Breast epithelium (tissue), 4 donors: ENCODE data around the gene CSMD2. TPM values are rescaled to one million over a fixed set of nuclear protein-coding genes. Genes with fewer than 3 reads are reported as not detected.

ENCODE experiments used
- DNase-seq, 2 donors: peaks; one replicate each; pipeline ENCODE4 v3.0.0-alpha.2; 2019; ENCODE audit warnings: low spot score in 2 of 2
- H3K27ac ChIP-seq, 2 donors: fragments of 200-600 bp; sonication (generic) in 1 of 2; one replicate each; pipeline ENCODE4 v1.5.1; 2016 to 2019; ENCODE audit warnings: mild to moderate bottlenecking in 1 of 2
- H3K27me3 ChIP-seq, 2 donors: fragments of 200-600 bp; sonication (generic) in 1 of 2; one replicate each; pipeline versions ENCODE4 v1.5.1 to v1.6.0; 2017 to 2019; ENCODE audit warnings: control low read depth in 1 of 2, mild to moderate bottlenecking in 1 of 2
- H3K36me3 ChIP-seq: fragments of 200-600 bp; one replicate; pipeline ENCODE4 v1.5.1; 2019
- H3K4me1 ChIP-seq, 2 donors: fragments of 200-600 bp; sonication (generic); one replicate each; pipeline ENCODE4 v1.5.1; 2016 to 2019; ENCODE audit warnings: control low read depth in 1 of 2
- H3K4me3 ChIP-seq, 3 donors: fragments of 200-600 bp; sonication (generic); 1 replicate in 2 of 3; 2 replicates in 1 of 3; pipeline ENCODE4 v1.5.1; 2016 to 2019; ENCODE audit warnings: mild to moderate bottlenecking in 3 of 3, moderate library complexity in 2 of 3
- H3K9me3 ChIP-seq, 2 donors: fragments of 200-600 bp; sonication (generic) in 1 of 2; one replicate each; pipeline ENCODE4 v1.5.1; 2016 to 2019; ENCODE audit warnings: control low read depth in 1 of 2
- CTCF ChIP-seq, 3 donors: fragments of 450-650 bp; IDR thresholded peaks; one replicate each; pipeline ENCODE4 v1.5.1; 2016 to 2017; ENCODE audit warnings: antibody characterized with exemption in 3 of 3, mild to moderate bottlenecking in 3 of 3, moderate library complexity in 3 of 3
- POLR2A ChIP-seq: fragments of 450-650 bp; IDR thresholded peaks from one replicate; pipeline ENCODE4 v1.6.1; 2016; ENCODE audit warnings: antibody characterized with exemption, mild to moderate bottlenecking, moderate library complexity
- POLR2AphosphoS5 ChIP-seq, 3 donors: sonication (generic); formaldehyde crosslinking; IDR thresholded peaks; one replicate each; pipeline ENCODE4 v1.6.1; 2017; ENCODE audit warnings: antibody characterized with exemption in 3 of 3
- intact Hi-C: fragments of 100-400 bp; cut with DNase I; formaldehyde crosslinking; loops from one replicate; pipeline ENCODE4 v1.15.1; 2023; ENCODE audit warnings: low total_unique reads
- total RNA-seq, 3 donors: library from RNA; depleted of rRNA; stranded (reverse); fragments of >200 nt; gene quantifications; one replicate each; pipeline ENCODE4 v1.1.0, GENCODE V29; 2016

The CSMD2 gene
- total RNA-seq, 3 donors from 2014 or later: 0.33 to 2.6 (median 0.44) TPM

GRCh38 chr1:33666616-33667015 is 498.4 kb downstream of the CSMD2 start:
- Histone ChIP-seq H3K27me3 (no peaks in the 10 kb centered on the region), H3K36me3 (no peaks in the 10 kb centered on the region), H3K4me1 (no peaks in the 10 kb centered on the region), H3K9me3 (no peaks in the 10 kb centered on the region), H3K27ac (no peak overlapping the region), H3K4me3 (no peak overlapping the region)
- TF ChIP-seq POLR2A (no peak), CTCF (IDR thresholded peaks at IDR 0.05) (no peak), POLR2AphosphoS5 (IDR thresholded peaks at IDR 0.05) (no peak)
- DNase-seq: no peak
- intact Hi-C loops: no loop called here

- H3K27me3 ChIP-seq: no peaks in the 10 kb centered on the region
Measured at GRCh38 chr1:33661811-33662454, 503.1 kb downstream of the CSMD2 start.

GRCh38 chr1:33660956-33661355 is 504.1 kb downstream of the CSMD2 start:
- H3K27me3 ChIP-seq: no peaks in the 10 kb centered on the region
- no peak overlapping the region for H3K27ac ChIP-seq
- no peaks in the 10 kb centered on the region for H3K36me3 ChIP-seq
- no peak for DNase-seq
- TF ChIP-seq POLR2A (no peak), CTCF (IDR thresholded peaks at IDR 0.05) (no peak), POLR2AphosphoS5 (IDR thresholded peaks at IDR 0.05) (no peak)
- no peak overlapping the region for H3K4me3 ChIP-seq
- H3K9me3 ChIP-seq: no peaks in the 10 kb centered on the region
- intact Hi-C loops: no loop called here
- no peaks in the 10 kb centered on the region for H3K4me1 ChIP-seq

More at GRCh38 chr1:33661811-33662454, 503.1 kb downstream of the CSMD2 start:
- Histone ChIP-seq H3K27ac (no peak overlapping the region), H3K4me1 (no peaks in the 10 kb centered on the region), H3K4me3 (no peak overlapping the region), H3K36me3 (no peaks in the 10 kb centered on the region), H3K9me3 (no peaks in the 10 kb centered on the region)
- no peak for DNase-seq
- intact Hi-C loops: no loop called here
- TF ChIP-seq POLR2A: no peak
- no peak for TF ChIP-seq POLR2AphosphoS5 (IDR thresholded peaks at IDR 0.05)
- no peak for TF ChIP-seq CTCF (IDR thresholded peaks at IDR 0.05)

- TF ChIP-seq POLR2A (no peak), CTCF (IDR thresholded peaks at IDR 0.05) (no peak), POLR2AphosphoS5 (IDR thresholded peaks at IDR 0.05) (no peak)
- H3K4me1 ChIP-seq: no peaks in the 10 kb centered on the region
- intact Hi-C loops: no loop called here
- H3K36me3 ChIP-seq: no peaks in the 10 kb centered on the region
- H3K27me3 ChIP-seq: no peaks in the 10 kb centered on the region
- H3K4me3 ChIP-seq: no peak overlapping the region
- DNase-seq: no peak
- H3K27ac ChIP-seq: no peak overlapping the region
- H3K9me3 ChIP-seq: no peaks in the 10 kb centered on the region
Measured at GRCh38 chr1:33660244-33660643, 504.8 kb downstream of the CSMD2 start.

GRCh38 chr1:33659641-33660040 is 505.4 kb downstream of the CSMD2 start:
- no peak for DNase-seq
- TF ChIP-seq CTCF (IDR thresholded peaks at IDR 0.05) (no peak), POLR2AphosphoS5 (IDR thresholded peaks at IDR 0.05) (no peak), POLR2A (no peak)
- no peak overlapping the region for H3K27ac ChIP-seq
- no peak overlapping the region for H3K4me3 ChIP-seq
- intact Hi-C loops: no loop called here
- no peaks in the 10 kb centered on the region for H3K4me1 ChIP-seq
- no peaks in the 10 kb centered on the region for H3K9me3 ChIP-seq
- H3K27me3 ChIP-seq: no peaks in the 10 kb centered on the region
- H3K36me3 ChIP-seq: no peaks in the 10 kb centered on the region
